22Rv1 (cell line): ENCODE measurements around the gene FNDC8.

ENCODE experiments used
- H3K27ac ChIP-seq: fragments of 450-650 bp; 2 replicates; pipeline ENCODE4 v1.5.1; 2017
- CTCF ChIP-seq: fragments of 450-650 bp; IDR thresholded peaks from 2 replicates; pipeline ENCODE4 v1.5.1; 2017; ENCODE audit warnings: mild to moderate bottlenecking
- ZFX ChIP-seq: fragments of 450-650 bp; IDR thresholded peaks from 2 replicates; pipeline ENCODE4 v1.6.1; 2017; ENCODE audit warnings: antibody characterized with exemption, borderline replicate concordance

Gene FNDC8

GRCh38 chr17:35161281-35161761 is 39.9 kb downstream of the FNDC8 start:
- no peak overlapping the region for H3K27ac ChIP-seq
- TF ChIP-seq CTCF (no peak), ZFX (no peak)

GRCh38 chr17:35162755-35163154 is 41.3 kb downstream of the FNDC8 start:
- H3K27ac ChIP-seq = no peak overlapping the region
- TF ChIP-seq CTCF (no peak), ZFX (no peak)

- TF ChIP-seq CTCF (no peak), ZFX (no peak)
- H3K27ac ChIP-seq = no peak overlapping the region
Observed at GRCh38 chr17:35163886-35164285, 42.5 kb downstream of the FNDC8 start.

- no peak overlapping the region for H3K27ac ChIP-seq
- TF ChIP-seq ZFX = no peak
Observed at GRCh38 chr17:35164716-35165115, 43.3 kb downstream of the FNDC8 start.

GRCh38 chr17:35166526-35166925 is 45.1 kb downstream of the FNDC8 start:
- H3K27ac ChIP-seq = no peak overlapping the region
- TF ChIP-seq ZFX = no peak
- TF ChIP-seq CTCF = no peak

- TF ChIP-seq ZFX (no peak), CTCF (no peak)
- H3K27ac ChIP-seq = no peak overlapping the region
Observed at GRCh38 chr17:35167046-35167445, 45.6 kb downstream of the FNDC8 start.

GRCh38 chr17:35167666-35168065 is 46.3 kb downstream of the FNDC8 start:
- TF ChIP-seq ZFX (no peak), CTCF (no peak)
- H3K27ac ChIP-seq = no peak overlapping the region

GRCh38 chr17:35169835-35170363 is 48.5 kb downstream of the FNDC8 start:
- TF ChIP-seq CTCF (no peak), ZFX (no peak)
- H3K27ac ChIP-seq = no peak overlapping the region
